ENCODE results near the gene PRR22. TPM values are rescaled to one million over a fixed set of nuclear protein-coding genes. Genes with fewer than 3 reads are reported as not detected.

The PRR22 gene
- total RNA-seq, 2 donors from 2014 or later = 1.6 to 6.8 TPM

DNA sequence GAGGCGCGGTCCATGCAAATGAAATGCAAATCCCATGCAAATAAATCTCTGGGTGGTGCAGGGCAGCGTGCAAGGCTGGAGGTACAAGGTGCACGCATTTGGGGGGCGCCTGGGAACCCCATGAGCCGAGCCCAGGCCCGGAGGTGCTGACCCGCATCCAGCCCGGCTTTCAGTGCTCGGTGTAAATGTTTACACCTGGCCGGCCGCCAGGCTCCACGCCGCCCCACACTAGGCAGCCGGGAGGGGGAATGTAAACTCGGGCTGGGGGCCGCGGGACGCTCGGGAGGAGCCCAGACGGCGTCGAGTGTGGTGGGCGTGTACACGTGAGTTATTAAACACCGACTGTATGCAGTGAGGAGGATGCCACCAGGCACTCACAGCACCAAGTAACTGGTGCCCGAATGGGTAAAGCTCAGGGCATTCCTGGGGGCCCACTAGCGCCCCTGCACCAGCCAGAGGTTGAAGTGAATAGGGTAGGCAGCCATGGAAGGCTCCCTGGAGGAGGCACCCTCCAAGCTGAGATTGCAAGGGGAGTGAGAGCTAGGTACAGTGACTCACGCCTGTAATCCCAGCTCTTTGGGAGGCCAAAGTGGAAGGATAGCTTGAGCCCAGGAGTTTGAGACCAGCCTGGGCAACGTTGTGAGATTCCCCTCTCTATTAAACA, 37.8 kb upstream of the PRR22 start:
- H3K27ac ChIP-seq = no peak overlapping the region
- no peaks in the 10 kb centered on the region for H3K4me1 ChIP-seq (replicated peaks)
- no peaks in the 10 kb centered on the region for H3K36me3 ChIP-seq
- TF ChIP-seq POLR2AphosphoS5 (IDR thresholded peaks at IDR 0.05) (no peak), CTCF (IDR thresholded peaks at IDR 0.05) (no peak), POLR2A (IDR thresholded peaks at IDR 0.05) (no peak)
- intact Hi-C loops (cut with DNase I) = no loop called here
- no peaks in the 10 kb centered on the region for H3K27me3 ChIP-seq (replicated peaks; ENCODE audit: insufficient read depth)
- H3K4me3 ChIP-seq = no peak overlapping the region
- 29% methylated on average over 30 of the region's 30 CpGs for WGBS
- H3K9me3 ChIP-seq = no peaks in the 10 kb centered on the region
- no peak for DNase-seq (ENCODE audit: low spot score)

DNA sequence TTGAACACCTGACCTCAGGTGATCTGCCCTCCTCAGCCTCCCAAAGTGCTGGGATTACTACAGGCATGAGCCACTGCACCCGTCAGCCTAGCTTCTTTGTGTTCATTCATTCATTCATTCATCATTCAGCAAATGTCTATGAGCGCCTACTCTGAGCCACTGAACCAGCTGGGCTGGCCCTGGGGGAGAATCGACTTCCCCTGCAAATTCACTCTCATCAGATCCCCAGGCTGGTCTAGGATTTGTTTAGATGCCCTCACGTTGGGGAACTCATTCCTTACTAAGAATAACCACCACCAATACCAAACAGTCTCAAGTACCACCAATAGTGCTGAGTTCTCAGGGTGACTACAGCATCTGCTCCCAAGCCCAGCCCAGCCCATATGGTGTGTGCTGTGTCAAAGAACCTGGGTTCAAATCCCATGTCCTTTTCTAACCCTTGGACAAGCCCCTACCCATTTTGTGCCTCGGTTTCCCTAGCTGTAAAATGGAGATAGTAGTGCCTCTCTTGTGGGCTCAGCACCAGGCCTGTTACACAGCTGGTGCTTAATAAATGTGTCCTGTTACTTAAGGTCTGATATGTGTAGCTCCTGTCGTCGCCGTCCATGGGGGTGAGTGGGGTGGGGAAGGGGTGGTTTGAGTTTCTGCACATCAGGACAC, 37.1 kb upstream of the PRR22 start:
- no peak for DNase-seq (ENCODE audit: low spot score)
- intact Hi-C loops (cut with DNase I) = no loop called here
- Histone ChIP-seq H3K4me3 (no peak overlapping the region), H3K36me3 (no peaks in the 10 kb centered on the region), H3K27ac (no peak overlapping the region), H3K27me3 (replicated peaks; ENCODE audit: insufficient read depth) (no peaks in the 10 kb centered on the region), H3K9me3 (no peaks in the 10 kb centered on the region), H3K4me1 (replicated peaks) (no peaks in the 10 kb centered on the region)
- 48% methylated on average over 8 of the region's 8 CpGs for WGBS
- no peak for TF ChIP-seq POLR2AphosphoS5 (IDR thresholded peaks at IDR 0.05)
- no peak for TF ChIP-seq CTCF (IDR thresholded peaks at IDR 0.05)
- TF ChIP-seq POLR2A (IDR thresholded peaks at IDR 0.05) = no peak

- WGBS = 63% methylated on average over 6 of the region's 6 CpGs
- no peak for DNase-seq (ENCODE audit: low spot score)
- intact Hi-C loops (cut with DNase I) = no loop called here
- Histone ChIP-seq H3K4me1 (replicated peaks) (no peaks in the 10 kb centered on the region), H3K9me3 (no peaks in the 10 kb centered on the region), H3K27ac (no peak overlapping the region), H3K4me3 (no peak overlapping the region), H3K27me3 (replicated peaks; ENCODE audit: insufficient read depth) (no peaks in the 10 kb centered on the region), H3K36me3 (no peaks in the 10 kb centered on the region)
- TF ChIP-seq POLR2AphosphoS5 (IDR thresholded peaks at IDR 0.05) (no peak), POLR2A (IDR thresholded peaks at IDR 0.05) (no peak), CTCF (IDR thresholded peaks at IDR 0.05) (no peak)
Observed at GRCh38 chr19:5820785-5821184, 36.2 kb upstream of the PRR22 start.

- no peak for TF ChIP-seq POLR2A (IDR thresholded peaks at IDR 0.05)
- Histone ChIP-seq H3K4me1 (replicated peaks) (no peaks in the 10 kb centered on the region), H3K4me3 (no peak overlapping the region), H3K9me3 (no peaks in the 10 kb centered on the region), H3K36me3 (no peaks in the 10 kb centered on the region), H3K27me3 (replicated peaks; ENCODE audit: insufficient read depth) (no peaks in the 10 kb centered on the region), H3K27ac (no peak overlapping the region)
- intact Hi-C loops (cut with DNase I) = no loop called here
- WGBS = 29% methylated on average over 10 of the region's 10 CpGs
- DNase-seq (ENCODE audit: low spot score) = no peak
Observed at GRCh38 chr19:5818594-5818993, 34.0 kb upstream of the PRR22 start.

DNA sequence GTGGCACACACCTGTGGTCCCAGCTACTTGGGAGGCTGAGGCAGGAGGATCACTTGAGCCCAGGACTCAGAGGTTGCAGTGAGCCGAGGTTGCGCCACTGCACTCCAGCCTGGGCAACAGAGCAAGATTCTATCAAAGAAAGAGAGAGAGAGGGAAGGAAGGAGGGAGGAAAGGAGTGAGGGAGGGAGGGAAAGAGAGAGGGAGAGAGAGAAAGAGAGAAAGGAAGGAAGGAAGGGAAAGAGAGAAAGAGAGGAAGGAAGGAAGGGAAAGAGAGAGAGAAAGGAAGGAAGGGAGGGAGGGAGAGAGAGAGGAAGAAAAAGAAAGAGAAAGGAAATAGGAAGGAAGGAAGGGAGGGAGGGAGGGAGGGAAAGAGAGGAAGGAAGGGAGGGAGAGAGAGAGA, 32.7 kb upstream of the PRR22 start:
- WGBS = 89% methylated on average over 2 of the region's 2 CpGs
- TF ChIP-seq CTCF (IDR thresholded peaks at IDR 0.05) = no peak
- Histone ChIP-seq H3K4me3 (no peak overlapping the region), H3K27me3 (replicated peaks; ENCODE audit: insufficient read depth) (no peaks in the 10 kb centered on the region), H3K36me3 (no peaks in the 10 kb centered on the region), H3K4me1 (replicated peaks) (no peaks in the 10 kb centered on the region), H3K27ac (no peak overlapping the region), H3K9me3 (no peaks in the 10 kb centered on the region)
- no peak for DNase-seq (ENCODE audit: low spot score)
- intact Hi-C loops (cut with DNase I) = no loop called here
